GM21360 (cell line): ENCODE measurements around the gene B3GALT6.
A peak's percentile ranks its signal among the peaks of the same experiment; 100 is the strongest.

Source experiments
- ATAC-seq: cut with Tn5 transposase; IDR thresholded peaks from one replicate; pipeline ENCODE4 v1.9.1; 2021; ENCODE audit warnings: mild to moderate bottlenecking, moderate library complexity; ENCODE audit not compliant: unreplicated experiment

B3GALT6 gene

DNA sequence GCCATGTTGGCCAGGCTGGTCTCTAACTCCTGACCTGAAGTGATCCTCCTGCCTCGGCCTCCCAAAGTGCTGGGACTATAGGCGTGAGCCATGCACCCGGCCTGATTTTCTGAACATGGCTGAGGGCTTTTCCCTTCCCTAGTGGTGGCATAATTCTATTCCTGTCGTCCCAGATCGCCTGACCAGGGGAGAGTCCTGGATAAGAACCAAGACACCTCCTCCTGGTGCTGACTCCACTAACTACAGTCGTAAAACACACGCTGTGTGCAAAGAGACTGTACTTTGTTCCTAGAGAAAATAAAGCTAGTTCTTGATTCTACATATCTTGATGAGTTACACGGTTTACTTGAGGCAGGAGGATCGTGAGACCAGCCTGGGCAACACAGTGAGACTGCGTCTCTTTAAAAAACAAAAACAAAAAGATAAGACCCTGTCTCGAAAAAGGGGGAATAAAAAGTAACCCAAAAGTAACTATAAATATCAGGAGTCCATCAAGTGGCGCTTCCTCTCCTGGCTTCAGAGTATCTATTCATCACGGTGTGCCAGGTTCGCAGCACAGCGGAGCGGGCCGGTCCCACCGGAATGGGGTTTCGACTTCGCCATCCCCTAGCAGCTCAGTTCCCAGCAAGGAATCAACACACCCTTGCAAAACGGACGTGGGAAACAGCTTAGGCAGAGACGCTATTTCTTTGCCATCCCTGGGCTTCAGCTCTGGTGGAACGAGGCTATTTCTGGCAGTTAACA lies 1.2 kb upstream of the B3GALT6 start:
- ATAC-seq, result no peak

DNA sequence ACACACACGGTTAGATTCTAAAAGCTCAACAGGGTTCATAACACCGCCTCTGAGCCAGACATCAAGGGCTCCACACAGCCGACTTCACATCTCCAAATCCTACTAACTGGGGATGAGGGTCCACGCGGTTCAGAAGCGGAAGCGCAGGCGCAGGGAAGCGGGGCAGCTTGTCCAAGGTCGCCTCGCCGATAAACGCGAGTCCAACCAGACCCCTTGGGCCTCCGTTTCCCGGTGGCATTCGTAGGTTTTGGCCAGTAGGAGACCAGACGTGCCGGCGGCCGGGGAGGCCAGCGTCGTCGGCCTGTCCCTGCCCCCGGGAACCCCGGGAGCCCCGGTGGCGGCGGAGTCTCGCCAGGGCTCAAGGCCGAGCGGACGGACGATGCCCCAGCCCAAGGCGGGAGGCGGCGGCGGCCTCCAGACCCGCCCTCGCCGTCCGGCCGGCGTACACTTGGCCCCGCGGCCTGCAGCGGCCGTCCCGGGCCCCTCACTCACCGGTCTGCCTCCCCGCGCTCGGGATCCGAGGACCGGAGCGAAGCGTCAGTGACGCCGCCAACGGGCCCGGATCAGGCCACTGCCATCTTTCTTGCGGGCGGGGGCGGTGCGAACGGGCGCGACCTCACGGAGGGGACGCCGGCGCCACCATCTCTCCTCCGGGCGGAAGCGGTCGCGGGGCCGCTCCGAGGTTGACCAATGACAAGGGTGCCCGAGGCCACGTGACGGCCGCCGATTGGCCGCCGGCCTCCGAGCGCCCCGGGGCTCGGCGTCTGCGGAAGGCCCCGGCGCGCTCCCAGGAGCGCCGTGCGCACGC lies 433 bp upstream of the B3GALT6 start, which contains the start of gene SDF4:
SDF4 (minus strand) TSS at position 602 of the 808 bp plus-strand sequence. CDS start 3,229 bp downstream, outside the sequence.
- peak; percentile 87 for ATAC-seq

DNA sequence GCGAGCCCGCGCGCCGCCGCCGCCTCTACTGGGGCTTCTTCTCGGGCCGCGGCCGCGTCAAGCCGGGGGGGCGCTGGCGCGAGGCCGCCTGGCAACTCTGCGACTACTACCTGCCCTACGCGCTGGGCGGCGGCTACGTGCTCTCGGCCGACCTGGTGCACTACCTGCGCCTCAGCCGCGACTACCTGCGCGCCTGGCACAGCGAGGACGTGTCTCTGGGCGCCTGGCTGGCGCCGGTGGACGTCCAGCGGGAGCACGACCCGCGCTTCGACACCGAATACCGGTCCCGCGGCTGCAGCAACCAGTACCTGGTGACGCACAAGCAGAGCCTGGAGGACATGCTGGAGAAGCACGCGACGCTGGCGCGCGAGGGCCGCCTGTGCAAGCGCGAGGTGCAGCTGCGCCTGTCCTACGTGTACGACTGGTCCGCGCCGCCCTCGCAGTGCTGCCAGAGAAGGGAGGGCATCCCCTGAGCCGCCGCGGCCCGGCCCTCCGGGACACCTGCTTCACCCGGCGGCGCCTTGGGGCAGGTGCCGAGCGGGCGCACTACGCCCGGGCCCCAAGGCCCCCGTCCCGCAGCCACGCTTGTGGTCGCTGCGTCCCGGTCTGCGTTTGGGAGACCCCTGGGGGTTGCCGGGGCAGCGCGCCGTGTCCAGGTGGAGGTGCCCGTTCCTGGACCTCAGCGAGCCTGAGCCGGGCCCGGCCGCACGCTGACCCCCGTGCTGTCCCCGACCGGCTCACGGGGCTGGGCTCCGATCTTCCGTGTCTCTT lies 944 bp downstream of the B3GALT6 start:
- ATAC-seq, result no peak

DNA sequence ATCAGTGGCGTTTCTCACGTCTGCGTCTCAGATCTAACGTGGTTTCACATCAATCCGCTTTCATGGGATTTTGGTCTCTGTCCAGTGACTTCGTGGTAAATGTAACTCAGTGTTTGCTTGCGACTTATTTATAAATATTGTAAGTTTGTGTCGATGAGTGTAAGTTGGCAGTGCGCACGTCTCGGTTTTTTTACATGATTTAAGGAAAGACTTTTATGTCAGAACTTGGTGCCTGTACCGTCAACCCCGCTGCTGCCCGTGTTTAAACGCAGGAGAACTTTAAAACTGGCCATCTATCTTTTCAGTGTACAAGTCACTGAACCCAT lies 1.5 kb downstream of the B3GALT6 start:
- ATAC-seq, result no peak

DNA sequence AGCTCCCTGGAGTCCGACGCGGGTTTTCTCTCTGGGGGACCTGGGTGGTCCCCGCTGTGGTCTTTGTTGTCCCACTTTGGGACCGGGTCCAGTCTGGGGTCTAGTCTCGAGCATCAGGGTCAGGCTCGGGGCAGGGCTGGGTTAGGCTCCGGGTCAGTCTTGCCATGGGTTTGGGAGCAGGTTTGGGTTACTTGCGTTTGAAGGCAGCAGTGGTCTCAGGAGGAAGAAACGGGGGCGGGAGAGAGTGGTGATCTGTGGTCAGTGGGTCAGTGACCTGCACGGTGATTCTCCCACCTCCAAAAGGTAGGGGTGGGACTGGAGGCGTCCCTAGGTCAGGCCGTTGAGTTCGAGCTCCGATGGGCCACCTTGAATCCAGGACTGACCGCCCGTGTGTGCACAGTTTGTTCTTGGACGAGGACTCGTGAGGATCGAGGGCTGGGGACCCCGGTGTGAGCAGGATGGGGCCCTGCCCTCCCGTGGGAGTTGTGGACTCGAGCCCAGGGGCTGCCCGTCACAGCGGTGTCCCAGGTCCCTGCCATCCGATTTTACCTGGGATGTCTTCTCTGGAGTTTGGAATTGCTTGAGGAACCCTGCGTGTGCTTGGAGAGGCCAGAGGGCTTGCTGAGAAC lies 2.3 kb downstream of the B3GALT6 start:
- ATAC-seq, result no peak

DNA sequence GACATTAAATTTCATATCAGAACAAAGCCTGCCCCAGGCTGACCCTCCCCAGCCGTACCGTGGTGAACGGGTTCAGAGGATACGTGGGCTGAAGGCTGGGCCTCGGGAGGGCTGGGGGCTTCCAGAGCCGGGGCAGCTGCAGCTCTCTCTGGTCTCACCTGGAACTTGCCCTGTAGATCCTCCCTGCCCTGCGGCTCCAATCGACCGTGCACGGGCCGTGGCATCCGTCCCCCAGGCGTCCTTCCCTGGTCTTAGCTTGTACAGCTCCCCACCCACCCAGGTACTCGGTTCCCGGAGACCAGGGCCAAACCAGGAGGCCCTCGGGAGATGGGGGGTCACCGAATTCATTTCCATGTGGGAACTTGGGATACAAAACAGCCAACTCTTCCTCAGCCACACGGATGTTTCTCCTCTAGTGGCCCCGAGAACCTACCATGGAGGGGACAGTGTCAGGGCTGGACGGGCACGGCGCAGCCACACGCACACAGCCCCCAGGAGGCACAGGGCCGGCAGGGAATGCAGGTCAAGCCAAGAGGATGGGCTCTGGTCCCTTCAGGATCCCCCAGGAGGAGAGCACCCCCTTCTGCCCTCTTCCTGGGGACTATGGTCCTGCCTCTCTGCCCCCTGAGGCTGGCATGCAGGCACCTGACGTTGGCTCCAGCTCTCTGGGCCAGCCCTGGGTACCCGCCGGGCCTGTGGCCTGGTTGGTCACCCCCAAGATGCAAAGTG lies 3.1 kb downstream of the B3GALT6 start:
- ATAC-seq, result no peak

DNA sequence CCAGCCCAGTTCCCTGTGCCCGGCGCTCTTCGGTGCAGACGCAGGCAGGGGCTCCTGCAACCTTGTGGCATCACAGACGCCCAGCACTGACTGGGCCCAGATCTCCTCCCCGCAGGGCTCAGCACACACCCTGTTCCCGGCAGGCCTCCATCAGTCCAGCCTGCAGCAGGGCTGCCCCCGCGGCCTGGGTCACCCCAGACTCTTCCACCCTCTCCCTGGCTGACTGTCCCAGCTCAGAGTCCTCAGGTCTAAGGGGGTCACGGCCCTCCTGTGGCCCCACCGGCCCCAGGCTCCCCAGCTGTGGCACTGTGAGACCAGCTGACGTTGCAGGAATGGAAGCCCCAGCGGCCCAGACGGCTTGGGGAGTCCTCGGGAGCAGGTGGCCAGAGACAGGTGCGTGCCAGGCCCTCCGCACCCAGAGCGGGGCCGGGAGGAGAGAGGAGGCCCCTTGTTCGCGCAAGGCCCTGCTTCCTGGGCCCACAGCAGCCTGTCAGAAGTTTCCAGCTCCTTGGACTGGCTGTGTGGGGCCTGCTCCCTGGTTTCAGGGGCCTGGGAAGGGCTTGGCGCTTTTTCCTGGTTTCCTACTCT lies 4.2 kb downstream of the B3GALT6 start:
- no peak for ATAC-seq

DNA sequence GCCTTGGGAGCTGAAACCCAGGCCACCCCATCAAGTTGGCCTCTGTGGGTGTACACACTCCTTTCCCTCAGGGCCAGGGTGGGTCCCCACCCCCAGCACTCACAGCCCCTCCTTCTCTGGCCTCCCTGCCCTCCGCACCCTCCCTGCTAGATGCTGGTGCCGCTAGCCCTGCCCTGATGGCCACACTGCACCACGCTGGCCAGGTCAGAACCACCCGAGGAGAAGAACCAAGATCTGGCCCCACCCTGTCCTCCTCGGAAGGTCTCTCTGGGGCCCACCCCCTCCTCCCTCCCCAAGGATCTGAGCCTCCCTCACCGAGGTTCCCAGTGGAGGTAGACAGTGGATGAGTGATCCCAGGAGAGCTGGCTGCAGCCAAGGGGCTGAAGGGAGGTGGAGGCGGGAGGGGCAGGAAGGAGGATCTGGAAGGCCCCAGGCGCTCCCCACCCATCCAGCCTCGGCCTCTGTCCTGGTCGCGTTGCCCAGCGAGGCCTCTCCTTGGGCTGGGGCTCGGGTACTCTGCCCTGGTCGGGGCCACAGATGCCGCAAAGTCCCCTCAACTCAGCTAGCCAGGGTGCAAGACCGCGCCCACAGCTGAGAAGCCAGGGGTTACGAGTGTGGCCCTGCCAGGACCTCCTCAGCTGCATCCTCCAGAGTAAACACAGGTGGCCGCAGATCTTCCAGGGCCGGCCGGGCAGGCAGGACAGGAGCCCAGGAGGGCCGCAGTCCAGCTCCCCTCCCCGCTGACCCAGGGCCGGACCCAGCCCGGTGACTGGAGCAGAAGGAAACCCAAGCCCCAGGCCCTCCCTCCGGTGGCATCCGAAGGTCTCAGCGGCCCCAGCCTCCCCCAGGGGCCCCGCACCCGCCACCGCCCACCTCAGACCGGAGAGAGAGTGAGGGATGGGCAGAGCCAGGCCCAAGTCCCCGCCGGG lies 5.2 kb downstream of the B3GALT6 start:
- no peak for ATAC-seq

DNA sequence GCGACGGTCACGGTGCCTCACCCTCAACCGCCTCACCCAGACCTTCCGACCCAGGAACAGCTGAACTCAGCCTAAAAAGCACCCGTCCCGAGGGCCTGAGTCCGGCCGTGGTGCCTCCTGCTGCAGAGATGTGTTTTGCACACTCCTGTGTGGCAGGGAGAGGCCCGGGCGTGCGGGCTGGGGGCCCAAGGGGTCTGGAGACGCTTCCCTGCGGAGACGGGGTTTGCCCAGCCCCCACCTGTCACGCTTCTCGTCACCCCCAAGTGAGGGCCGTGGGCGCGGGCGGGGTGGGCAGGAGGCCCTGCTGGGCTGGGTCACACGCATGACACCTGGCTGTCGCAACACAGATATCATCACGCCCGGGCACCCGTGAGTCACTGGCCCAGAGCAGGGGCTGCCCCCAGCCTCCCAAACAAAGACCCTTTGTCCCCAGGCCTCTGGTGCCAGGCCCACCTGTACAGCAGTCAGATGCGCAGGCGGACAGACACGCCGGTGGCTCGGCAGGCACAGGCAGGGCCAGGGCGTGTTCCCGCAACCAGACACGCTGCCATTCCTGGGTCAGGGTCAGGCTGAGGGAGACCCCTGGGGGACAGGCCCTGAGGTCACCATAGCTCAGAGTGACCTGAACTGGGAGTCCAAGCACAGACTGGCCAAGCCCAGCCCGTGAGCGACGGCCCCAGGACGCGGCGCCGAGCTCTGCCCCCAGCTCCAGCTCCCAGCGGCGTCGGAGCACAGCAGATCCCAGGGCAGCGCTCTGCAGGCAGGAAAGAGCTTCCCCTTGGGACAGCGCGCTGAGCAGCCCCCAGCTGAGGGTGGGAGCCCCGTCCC lies 6.1 kb downstream of the B3GALT6 start:
- no peak for ATAC-seq

DNA sequence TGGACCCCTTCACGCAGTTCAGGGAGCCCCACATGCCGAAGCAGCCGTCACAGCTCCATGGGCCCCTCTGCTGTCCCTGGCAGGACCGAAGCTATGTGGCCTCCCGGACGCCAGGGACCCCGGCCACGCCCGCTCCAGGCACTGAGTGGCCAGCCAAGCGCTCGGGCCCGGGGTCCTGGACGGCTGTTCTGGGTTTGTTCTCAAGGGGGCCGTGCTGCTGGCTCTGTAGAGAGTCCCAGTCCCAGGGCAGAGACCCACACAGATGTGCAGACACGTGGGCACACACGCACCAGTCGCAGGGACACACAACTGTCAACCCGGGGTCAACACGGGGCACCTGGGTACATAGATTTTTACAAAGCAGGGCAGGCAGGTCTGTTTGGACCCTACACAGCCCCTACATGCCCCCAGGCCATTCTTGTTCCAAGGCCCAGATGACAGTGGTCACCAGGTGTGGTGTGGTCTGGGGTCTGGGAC lies 6.7 kb downstream of the B3GALT6 start:
- no peak for ATAC-seq

DNA sequence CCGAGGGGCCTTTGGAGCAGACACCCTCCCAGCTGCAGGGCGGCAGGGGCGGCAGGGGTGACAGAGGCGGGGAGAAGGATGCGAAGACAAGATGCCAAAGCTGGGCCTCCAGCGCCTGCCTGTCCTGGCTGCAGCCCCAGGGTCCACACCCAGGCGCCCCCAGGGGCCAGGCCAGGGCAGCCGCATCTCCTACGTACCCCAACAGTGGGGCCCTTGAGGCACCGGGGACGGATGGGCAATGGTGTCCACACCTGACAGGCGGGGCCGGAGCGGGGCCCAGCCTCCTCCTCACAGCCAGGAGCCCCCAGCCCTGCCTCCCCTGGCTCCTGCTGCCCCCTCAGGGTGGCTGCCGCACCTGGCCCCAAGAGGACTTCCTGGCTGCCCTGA lies 7.2 kb downstream of the B3GALT6 start:
- ATAC-seq, result no peak

DNA sequence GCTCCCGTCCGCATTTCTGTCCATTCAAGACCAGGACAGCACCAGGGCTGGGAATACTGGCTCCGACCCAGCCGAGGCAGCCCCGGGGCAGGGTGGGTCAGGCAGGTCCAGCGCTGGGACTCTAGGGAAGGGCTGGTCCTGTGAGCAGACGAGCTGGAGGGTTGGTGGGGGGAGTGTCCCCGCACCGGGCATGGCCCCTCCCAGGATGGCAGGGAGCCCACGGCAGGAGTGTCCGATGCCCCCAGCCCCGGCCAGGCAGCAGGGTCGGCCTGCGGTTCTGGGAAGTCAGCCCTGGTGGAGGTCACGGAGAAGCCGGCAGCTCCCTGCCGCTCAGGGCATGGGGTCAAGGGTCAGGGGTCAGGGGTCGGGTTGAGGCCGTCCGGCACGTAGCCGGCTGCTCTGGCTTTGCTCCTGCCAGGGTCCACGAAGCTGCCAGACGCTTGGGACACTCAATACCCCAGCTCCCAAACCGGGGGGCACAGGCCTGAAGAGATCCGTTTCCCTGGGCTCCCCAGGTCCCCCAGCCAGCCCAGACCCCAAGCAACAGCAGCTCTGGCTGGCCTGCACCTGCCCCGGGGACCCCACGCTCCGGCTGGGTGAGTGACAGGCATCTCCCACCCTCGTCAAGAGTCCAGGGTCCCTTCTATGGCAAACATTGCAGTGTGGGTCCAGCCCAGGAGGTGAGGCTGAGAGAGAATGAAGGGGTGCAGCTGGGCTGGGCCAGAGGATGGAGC lies 7.7 kb downstream of the B3GALT6 start:
- ATAC-seq, result no peak

DNA sequence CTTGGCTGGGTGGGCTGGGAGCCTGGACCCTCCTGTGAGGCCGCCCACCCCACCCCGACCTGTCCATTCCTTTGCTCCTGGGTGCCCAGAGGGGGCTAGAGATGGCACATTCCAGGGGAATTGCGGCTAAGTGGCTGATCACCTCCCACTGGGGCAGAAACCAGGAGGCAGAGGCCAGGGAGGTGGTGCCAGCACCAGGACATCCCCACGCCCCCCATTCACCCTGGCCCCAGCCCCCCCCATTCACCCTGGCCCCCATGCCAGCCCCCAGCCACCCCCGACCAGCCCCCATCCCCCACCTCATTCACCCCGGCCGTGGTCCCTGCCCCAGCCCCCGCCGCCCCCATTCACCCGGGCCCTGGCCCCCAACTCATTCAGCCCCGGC lies 8.3 kb downstream of the B3GALT6 start:
- no peak for ATAC-seq

DNA sequence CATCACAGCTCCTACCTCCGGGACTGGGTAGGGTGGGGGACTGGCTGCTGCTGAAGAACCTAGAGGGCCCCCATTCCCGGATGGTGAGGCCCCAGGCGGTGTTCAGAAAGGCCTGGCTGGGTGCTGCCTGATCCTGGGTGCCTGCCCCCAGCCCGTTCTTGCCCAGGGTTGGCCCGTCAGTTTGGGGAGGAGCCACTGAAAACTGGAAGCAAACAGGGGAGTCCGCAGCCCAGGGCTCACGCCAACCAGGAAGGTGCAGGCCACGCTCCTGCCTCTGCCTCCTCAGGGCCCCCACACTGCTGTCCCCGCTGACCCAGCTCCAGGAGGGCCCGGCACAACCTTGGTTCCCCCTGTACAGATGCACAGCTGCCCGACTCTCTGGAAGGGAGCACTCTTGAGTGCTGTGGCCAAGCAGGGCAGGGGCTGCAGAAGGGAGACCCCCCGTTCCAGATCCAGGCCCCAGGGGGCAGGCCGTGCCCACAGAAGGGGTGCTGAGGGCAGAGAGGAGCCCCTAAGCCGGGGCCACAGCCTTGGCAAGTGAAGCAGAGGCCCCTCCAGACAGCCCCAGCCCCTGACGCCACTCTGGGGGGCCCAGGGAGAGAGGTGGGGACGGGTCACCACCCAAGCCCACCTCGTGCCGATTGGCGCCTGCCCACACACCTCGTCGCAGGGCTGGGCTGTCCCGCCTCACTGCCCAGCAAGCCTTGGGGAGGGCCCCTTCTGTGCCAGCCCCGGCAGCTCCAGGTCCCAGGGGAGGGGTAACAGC lies 9.0 kb downstream of the B3GALT6 start:
- no peak for ATAC-seq

DNA sequence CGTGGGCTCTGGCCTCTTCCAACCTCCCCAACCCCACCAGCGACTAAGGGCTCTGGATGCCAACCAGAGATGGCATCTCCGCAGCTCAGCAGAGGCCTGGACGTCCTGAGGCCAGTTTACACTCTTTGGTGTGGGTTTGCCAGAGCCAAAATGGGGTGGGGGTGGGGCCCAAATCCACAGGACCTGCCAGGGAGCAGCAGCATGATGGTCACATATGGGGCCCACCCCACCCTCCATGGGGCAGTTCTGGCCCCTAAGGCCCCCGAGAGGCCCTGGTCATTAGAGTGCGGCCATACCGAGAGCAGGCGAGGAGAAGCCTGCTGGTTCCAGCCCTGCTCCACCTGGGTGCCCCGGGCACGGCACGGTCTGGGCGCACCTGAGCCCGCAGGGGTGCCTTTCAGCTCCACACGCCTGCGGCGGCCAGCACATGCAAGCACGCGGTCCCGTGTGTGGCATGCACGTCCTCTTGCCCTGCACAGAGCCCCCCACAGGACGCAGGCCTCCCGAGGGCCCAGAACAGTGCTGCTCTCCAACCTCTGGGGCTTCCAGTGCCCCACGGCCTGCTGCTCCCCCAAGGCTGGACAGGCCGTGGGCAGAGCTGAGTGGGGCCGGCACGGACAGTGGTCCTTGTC lies 9.7 kb downstream of the B3GALT6 start:
- ATAC-seq, result no peak
